ENCODE data around the gene SMU1.

DNA sequence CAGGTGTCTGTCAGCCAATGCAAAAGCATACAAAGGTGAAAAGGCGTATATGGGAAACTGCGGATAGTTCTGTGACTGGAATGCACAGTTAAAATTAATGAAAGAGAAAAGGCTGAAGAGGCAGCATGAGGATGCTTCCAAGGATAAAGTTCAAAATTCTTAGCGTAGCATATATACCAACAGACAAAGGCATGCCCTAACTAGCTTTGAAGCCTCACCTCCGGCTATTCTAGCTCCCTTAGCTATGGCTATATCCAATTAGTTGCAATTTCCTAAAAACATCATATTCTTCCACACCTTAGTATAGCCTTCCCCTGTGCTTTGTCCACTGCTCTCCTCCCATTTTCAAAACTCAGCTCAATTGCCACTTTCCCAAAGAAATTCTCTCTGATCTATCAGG is 52.8 kb downstream of the SMU1 start:
- TF ChIP-seq ZNF384 (IDR thresholded peaks at IDR 0.05) (no peak), SUZ12 (IDR thresholded peaks at IDR 0.05) (no peak), SP1 (IDR thresholded peaks at IDR 0.05) (no peak)

All from HEK293T (cell line).